Uterus (tissue), 4 donors: ENCODE measurements around the gene STEAP2. TPM values are rescaled to one million over a fixed set of nuclear protein-coding genes. Genes with fewer than 3 reads are reported as not detected.
A peak's percentile ranks its signal among the peaks of the same experiment; 100 is the strongest.

Experiments
- DNase-seq, 2 donors: peaks; one replicate each; pipeline ENCODE4 v3.0.0-alpha.2; 2019 to 2020
- H3K27ac ChIP-seq, 2 donors: fragments of 200-600 bp; sonication (generic); 1 replicate in 1 of 2; 2 replicates in 1 of 2; pipeline ENCODE4 v1.5.1; 2016 to 2018
- H3K27me3 ChIP-seq, 2 donors: fragments of 200-600 bp; sonication (generic); one replicate each; pipeline ENCODE4 v1.5.1; 2018 to 2019; ENCODE audit warnings: control low read depth in 1 of 2
- H3K36me3 ChIP-seq, 2 donors: fragments of 200-600 bp; sonication (generic); one replicate each; pipeline ENCODE4 v1.5.1; 2019; ENCODE audit warnings: control low read depth in 1 of 2
- H3K4me1 ChIP-seq, 2 donors: fragments of 200-600 bp; sonication (generic); one replicate each; pipeline ENCODE4 v1.5.1; 2018 to 2019; ENCODE audit warnings: control low read depth in 1 of 2
- H3K4me3 ChIP-seq, 2 donors: fragments of 200-600 bp; sonication (generic); 1 replicate in 1 of 2; 2 replicates in 1 of 2; pipeline ENCODE4 v1.5.1; 2018 to 2019; ENCODE audit warnings: mild to moderate bottlenecking in 1 of 2
- H3K9me3 ChIP-seq, 2 donors: fragments of 200-600 bp; sonication (generic); one replicate each; pipeline ENCODE4 v1.5.1; 2019; ENCODE audit warnings: control low read depth in 1 of 2
- CTCF ChIP-seq, 4 experiments: fragments of 200-600 bp in 2 of 4; fragments of 450-650 bp in 2 of 4; sonication (generic) in 2 of 4; IDR thresholded peaks; one replicate each; pipeline ENCODE4 v1.5.1; 2016 to 2019; ENCODE audit warnings: antibody characterized with exemption in 4 of 4, mild to moderate bottlenecking in 2 of 4, moderate library complexity in 1 of 4
- POLR2A ChIP-seq, 2 donors: fragments of 450-650 bp; IDR thresholded peaks; one replicate each; pipeline ENCODE4 v1.6.1; 2016; ENCODE audit warnings: antibody characterized with exemption in 2 of 2, mild to moderate bottlenecking in 1 of 2, moderate library complexity in 1 of 2
- intact Hi-C: fragments of 100-400 bp; cut with DNase I; formaldehyde crosslinking; loops from one replicate; pipeline ENCODE4 v1.15.1; 2023; ENCODE audit warnings: low total_unique reads
- total RNA-seq, 4 donors: library from RNA; depleted of rRNA in 3 of 4; stranded (reverse); fragments of >200 nt in 3 of 4; gene quantifications; one replicate each; pipeline versions ENCODE4 v1.1.0 to v1.2.4, GENCODE V29; 2014 to 2023
- donor health status: DM: yes; HTN: yes; CAD: no.

Gene STEAP2
- total RNA-seq, 4 donors from 2014 or later, result 18.0 to 48.2 (median 31.2) TPM

GRCh38 chr7:90244565-90244908 is 33.0 kb downstream of the STEAP2 start:
- Histone ChIP-seq H3K4me1 (peaks cover 0 to 3% of the 10 kb centered on the region in 2 donors), H3K27ac (no peak overlapping the region), H3K27me3 (no peaks in the 10 kb centered on the region), H3K36me3 (no peaks in the 10 kb centered on the region), H3K9me3 (no peaks in the 10 kb centered on the region), H3K4me3 (peak overlapping the region; percentile 76 to 83)
- no peak for TF ChIP-seq CTCF (IDR thresholded peaks at IDR 0.05)
- no peak for TF ChIP-seq POLR2A (IDR thresholded peaks at IDR 0.05)
- intact Hi-C loops, result no loop called here
- no peak for DNase-seq

DNA sequence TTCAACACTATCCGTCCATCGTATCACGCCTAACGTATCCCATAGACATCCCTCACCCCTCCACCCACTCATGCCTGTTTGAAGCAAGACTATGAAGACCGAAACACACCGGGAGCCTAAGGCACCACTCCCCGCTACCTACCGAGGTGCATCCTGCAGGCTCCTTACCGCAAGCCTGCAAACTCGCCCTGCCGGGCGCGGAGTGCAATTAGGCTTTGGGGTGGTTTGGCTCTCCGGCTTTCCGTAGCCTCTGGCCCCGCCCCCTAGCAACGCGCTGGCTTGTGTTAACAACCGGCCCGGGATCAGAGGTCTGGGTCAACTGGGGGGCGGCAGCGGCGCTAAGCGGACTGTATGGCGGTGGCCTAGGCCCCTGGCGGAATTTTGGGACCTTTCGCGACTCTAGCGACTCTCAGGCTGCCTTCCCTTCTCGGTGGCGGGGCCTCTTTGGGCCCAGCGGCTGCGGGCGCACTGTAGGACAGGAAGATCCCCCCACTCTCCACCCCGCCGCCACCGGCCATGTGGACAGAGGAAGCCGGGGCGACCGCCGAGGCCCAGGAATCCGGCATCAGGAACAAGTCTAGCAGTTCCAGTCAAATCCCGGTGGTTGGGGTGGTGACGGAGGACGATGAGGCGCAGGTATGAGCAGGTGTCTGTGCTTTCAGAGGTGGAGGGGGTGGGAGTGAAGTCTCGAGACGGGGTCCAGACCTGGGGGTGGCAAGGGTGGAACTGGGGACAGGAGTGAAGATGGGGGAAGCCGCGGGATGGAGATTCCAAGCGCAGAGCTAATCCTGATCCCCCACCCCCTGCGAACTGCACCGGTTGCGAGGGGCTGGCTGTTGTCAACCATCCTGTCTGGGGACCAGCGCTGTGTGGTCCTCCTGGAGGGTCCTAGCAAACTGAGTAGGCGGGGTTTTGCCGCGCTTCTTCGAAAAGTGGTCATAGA is 33.6 kb downstream of the STEAP2 start, which contains the start of gene CFAP69:
Gene CFAP69, plus strand, starts transcription at position 266 of the 943 bp plus-strand sequence. Its CDS starts 251 bp downstream, at position 517.
- Histone ChIP-seq H3K36me3 (no peaks in the 10 kb centered on the region), H3K9me3 (no peaks in the 10 kb centered on the region), H3K27ac (peak within 1 kb of the TSS; percentile 36 to 60), H3K27me3 (no peaks in the 10 kb centered on the region), H3K4me3 (peak within 1 kb of the TSS; percentile 76 to 83), H3K4me1 (peaks cover 0 to 3% of the 10 kb centered on the region in 2 donors)
- intact Hi-C loops, result no loop called here
- peak; percentile 90 for DNase-seq
- TF ChIP-seq CTCF (IDR thresholded peaks at IDR 0.05) (peak in 3 of 4 experiments; percentile 17 to 60 (median 22)), POLR2A (IDR thresholded peaks at IDR 0.05) (peak in 1 of 2 donors; percentile 37)

DNA sequence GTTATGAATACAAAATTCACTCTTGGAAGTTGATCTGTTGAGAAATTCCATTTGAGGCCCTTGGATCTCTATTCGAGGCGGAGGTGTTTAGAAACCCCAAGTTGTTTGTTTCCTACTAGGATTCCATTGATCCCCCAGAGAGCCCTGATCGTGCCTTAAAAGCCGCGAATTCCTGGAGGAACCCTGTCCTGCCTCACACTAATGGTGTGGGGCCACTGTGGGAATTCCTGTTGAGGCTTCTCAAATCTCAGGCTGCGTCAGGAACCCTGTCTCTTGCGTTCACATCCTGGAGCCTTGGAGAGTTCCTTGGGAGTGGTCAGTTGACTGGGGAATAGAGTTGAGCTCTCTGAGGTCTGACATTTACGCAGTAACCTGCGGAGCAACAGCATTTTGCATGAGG is 34.6 kb downstream of the STEAP2 start:
- intact Hi-C loops, result no loop called here
- no peak for DNase-seq
- Histone ChIP-seq H3K36me3 (no peaks in the 10 kb centered on the region), H3K4me1 (peaks cover 0 to 3% of the 10 kb centered on the region in 2 donors), H3K27me3 (no peaks in the 10 kb centered on the region), H3K4me3 (peak overlapping the region in 1 of 2 donors; percentile 76), H3K27ac (no peak overlapping the region), H3K9me3 (no peaks in the 10 kb centered on the region)
- TF ChIP-seq POLR2A (IDR thresholded peaks at IDR 0.05), result no peak
- no peak for TF ChIP-seq CTCF (IDR thresholded peaks at IDR 0.05)

- Histone ChIP-seq H3K36me3 (no peaks in the 10 kb centered on the region), H3K4me1 (peaks cover 0 to 3% of the 10 kb centered on the region in 2 donors), H3K4me3 (no peak overlapping the region), H3K27me3 (no peaks in the 10 kb centered on the region), H3K9me3 (no peaks in the 10 kb centered on the region), H3K27ac (no peak overlapping the region)
- intact Hi-C loops, result no loop called here
- TF ChIP-seq CTCF (IDR thresholded peaks at IDR 0.05) (no peak), POLR2A (IDR thresholded peaks at IDR 0.05) (no peak)
- DNase-seq, result no peak
These were observed 37.2 kb downstream of the STEAP2 start for GRCh38 chr7:90248706-90249105.
